Stomach smooth muscle (tissue), 2 donors: ENCODE data around the gene PRLHR.

Experiments
- H3K27ac ChIP-seq: one replicate; pipeline ENCODE4 v1.7.0; 2013; ENCODE audit warnings: mild to moderate bottlenecking, low read length, inconsistent platforms
- H3K27me3 ChIP-seq, 2 donors: one replicate each; pipeline ENCODE4 v1.7.0; 2013; ENCODE audit warnings: low read length in 2 of 2; ENCODE audit not compliant: insufficient read depth in 2 of 2, control insufficient read depth in 1 of 2
- H3K36me3 ChIP-seq, 2 donors: one replicate each; pipeline ENCODE4 v1.7.0; 2013; ENCODE audit warnings: low read length in 2 of 2; ENCODE audit not compliant: control insufficient read depth in 2 of 2, insufficient read depth in 2 of 2
- H3K4me1 ChIP-seq: one replicate; pipeline ENCODE4 v1.7.0; 2013; ENCODE audit warnings: low read length; ENCODE audit not compliant: control insufficient read depth, insufficient read depth
- H3K4me3 ChIP-seq, 2 donors: one replicate each; pipeline ENCODE4 v1.7.0; 2013; ENCODE audit warnings: low read length in 2 of 2
- H3K9ac ChIP-seq, 2 donors: one replicate each; pipeline ENCODE4 v1.7.0; 2013; ENCODE audit warnings: low read length in 2 of 2, mild to moderate bottlenecking in 1 of 2
- H3K9me3 ChIP-seq, 2 donors: one replicate each; pipeline ENCODE4 v1.7.0; 2013; ENCODE audit warnings: low read length in 2 of 2; ENCODE audit not compliant: control insufficient read depth in 2 of 2
- donor health status: healthy.
- donor health status: Pancreatic carcinoma.

Gene PRLHR

GRCh38 chr10:118587881-118588651 lies 7.4 kb downstream of the PRLHR start:
- H3K9ac ChIP-seq = no peak overlapping the region

GRCh38 chr10:118586911-118587310 lies 8.5 kb downstream of the PRLHR start:
- H3K9ac ChIP-seq = no peak overlapping the region
- peaks cover 0 to 4% of the 10 kb centered on the region in 2 donors for H3K27me3 ChIP-seq
- no peak overlapping the region for H3K27ac ChIP-seq
- peaks cover 0 to 2% of the 10 kb centered on the region in 2 donors for H3K9me3 ChIP-seq
- H3K4me3 ChIP-seq = no peak overlapping the region
- no peaks in the 10 kb centered on the region for H3K36me3 ChIP-seq
- H3K4me1 ChIP-seq = no peaks in the 10 kb centered on the region

More at GRCh38 chr10:118587881-118588651, 7.4 kb downstream of the PRLHR start:
- Histone ChIP-seq H3K4me1 (no peaks in the 10 kb centered on the region), H3K27ac (no peak overlapping the region), H3K4me3 (no peak overlapping the region), H3K9me3 (peaks cover 0 to 2% of the 10 kb centered on the region in 2 donors), H3K36me3 (no peaks in the 10 kb centered on the region), H3K27me3 (peaks cover 3 to 8% of the 10 kb centered on the region in 2 donors)

GRCh38 chr10:118585794-118586193 lies 9.7 kb downstream of the PRLHR start:
- no peak overlapping the region for H3K4me3 ChIP-seq
- peaks cover 0 to 4% of the 10 kb centered on the region in 2 donors for H3K27me3 ChIP-seq
- peaks cover 0 to 2% of the 10 kb centered on the region in 2 donors for H3K9me3 ChIP-seq
- no peaks in the 10 kb centered on the region for H3K36me3 ChIP-seq
- H3K4me1 ChIP-seq = no peaks in the 10 kb centered on the region
- no peak overlapping the region for H3K27ac ChIP-seq
- H3K9ac ChIP-seq = no peak overlapping the region

- no peak overlapping the region for H3K4me3 ChIP-seq
- H3K9me3 ChIP-seq = peaks cover 0 to 2% of the 10 kb centered on the region in 2 donors
Measured at GRCh38 chr10:118585234-118585633, 10.2 kb downstream of the PRLHR start.

GRCh38 chr10:118584181-118584954 lies 11.1 kb downstream of the PRLHR start:
- peaks cover 0 to 2% of the 10 kb centered on the region in 2 donors for H3K9me3 ChIP-seq
- H3K4me1 ChIP-seq = no peaks in the 10 kb centered on the region
- H3K27me3 ChIP-seq = peaks cover 0 to 4% of the 10 kb centered on the region in 2 donors
- H3K27ac ChIP-seq = no peak overlapping the region
- no peak overlapping the region for H3K9ac ChIP-seq
- no peak overlapping the region for H3K4me3 ChIP-seq
- H3K36me3 ChIP-seq = no peaks in the 10 kb centered on the region

More at GRCh38 chr10:118585234-118585633, 10.2 kb downstream of the PRLHR start:
- Histone ChIP-seq H3K9ac (no peak overlapping the region), H3K27me3 (peaks cover 0 to 4% of the 10 kb centered on the region in 2 donors), H3K27ac (no peak overlapping the region), H3K4me1 (no peaks in the 10 kb centered on the region), H3K36me3 (no peaks in the 10 kb centered on the region)

- no peak overlapping the region for H3K9ac ChIP-seq
- no peaks in the 10 kb centered on the region for H3K36me3 ChIP-seq
- H3K4me3 ChIP-seq = no peak overlapping the region
- H3K4me1 ChIP-seq = no peaks in the 10 kb centered on the region
- H3K9me3 ChIP-seq = peaks cover 0 to 2% of the 10 kb centered on the region in 2 donors
- H3K27me3 ChIP-seq = peaks cover 0 to 4% of the 10 kb centered on the region in 2 donors
- H3K27ac ChIP-seq = no peak overlapping the region
Measured at GRCh38 chr10:118583611-118584010, 11.8 kb downstream of the PRLHR start.

GRCh38 chr10:118582511-118582910 lies 12.9 kb downstream of the PRLHR start:
- Histone ChIP-seq H3K36me3 (no peaks in the 10 kb centered on the region), H3K9me3 (peaks cover 0 to 2% of the 10 kb centered on the region in 2 donors), H3K4me3 (no peak overlapping the region), H3K27ac (no peak overlapping the region), H3K27me3 (peaks cover 0 to 4% of the 10 kb centered on the region in 2 donors), H3K4me1 (no peaks in the 10 kb centered on the region), H3K9ac (no peak overlapping the region)

GRCh38 chr10:118581340-118581739 lies 14.1 kb downstream of the PRLHR start:
- H3K4me3 ChIP-seq = no peak overlapping the region
- H3K4me1 ChIP-seq = no peaks in the 10 kb centered on the region
- no peaks in the 10 kb centered on the region for H3K27me3 ChIP-seq
- H3K27ac ChIP-seq = no peak overlapping the region
- H3K36me3 ChIP-seq = no peaks in the 10 kb centered on the region
- peaks cover 0 to 2% of the 10 kb centered on the region in 2 donors for H3K9me3 ChIP-seq
- no peak overlapping the region for H3K9ac ChIP-seq

GRCh38 chr10:118580702-118581101 lies 14.7 kb downstream of the PRLHR start:
- no peak overlapping the region for H3K9ac ChIP-seq
- no peak overlapping the region for H3K4me3 ChIP-seq
- H3K27ac ChIP-seq = no peak overlapping the region
- H3K4me1 ChIP-seq = no peaks in the 10 kb centered on the region
- H3K36me3 ChIP-seq = no peaks in the 10 kb centered on the region
- H3K9me3 ChIP-seq = peaks cover 0 to 2% of the 10 kb centered on the region in 2 donors
- no peaks in the 10 kb centered on the region for H3K27me3 ChIP-seq

- Histone ChIP-seq H3K4me3 (no peak overlapping the region), H3K9ac (no peak overlapping the region), H3K27ac (no peak overlapping the region), H3K4me1 (peaks cover 19% of the 10 kb centered on the region), H3K9me3 (no peaks in the 10 kb centered on the region), H3K27me3 (no peaks in the 10 kb centered on the region), H3K36me3 (no peaks in the 10 kb centered on the region)
Measured at GRCh38 chr10:118573512-118573911, 21.9 kb downstream of the PRLHR start.
